Breast epithelium (tissue), 4 donors: Measurements from ENCODE around the gene GNAZ. TPM values are rescaled to one million over a fixed set of nuclear protein-coding genes. Genes with fewer than 3 reads are reported as not detected.
A peak's percentile ranks its signal among the peaks of the same experiment; 100 is the strongest.

Experiments
- DNase-seq, 2 donors: peaks; one replicate each; pipeline ENCODE4 v3.0.0-alpha.2; 2019; ENCODE audit warnings: low spot score in 2 of 2
- H3K27ac ChIP-seq, 2 donors: fragments of 200-600 bp; sonication (generic) in 1 of 2; one replicate each; pipeline ENCODE4 v1.5.1; 2016 to 2019; ENCODE audit warnings: mild to moderate bottlenecking in 1 of 2
- H3K27me3 ChIP-seq, 2 donors: fragments of 200-600 bp; sonication (generic) in 1 of 2; one replicate each; pipeline versions ENCODE4 v1.5.1 to v1.6.0; 2017 to 2019; ENCODE audit warnings: control low read depth in 1 of 2, mild to moderate bottlenecking in 1 of 2
- H3K36me3 ChIP-seq: fragments of 200-600 bp; one replicate; pipeline ENCODE4 v1.5.1; 2019
- H3K4me1 ChIP-seq, 2 donors: fragments of 200-600 bp; sonication (generic); one replicate each; pipeline ENCODE4 v1.5.1; 2016 to 2019; ENCODE audit warnings: control low read depth in 1 of 2
- H3K4me3 ChIP-seq, 3 donors: fragments of 200-600 bp; sonication (generic); 1 replicate in 2 of 3; 2 replicates in 1 of 3; pipeline ENCODE4 v1.5.1; 2016 to 2019; ENCODE audit warnings: mild to moderate bottlenecking in 3 of 3, moderate library complexity in 2 of 3
- H3K9me3 ChIP-seq, 2 donors: fragments of 200-600 bp; sonication (generic) in 1 of 2; one replicate each; pipeline ENCODE4 v1.5.1; 2016 to 2019; ENCODE audit warnings: control low read depth in 1 of 2
- CTCF ChIP-seq, 3 donors: fragments of 450-650 bp; IDR thresholded peaks; one replicate each; pipeline ENCODE4 v1.5.1; 2016 to 2017; ENCODE audit warnings: antibody characterized with exemption in 3 of 3, mild to moderate bottlenecking in 3 of 3, moderate library complexity in 3 of 3
- POLR2A ChIP-seq: fragments of 450-650 bp; IDR thresholded peaks from one replicate; pipeline ENCODE4 v1.6.1; 2016; ENCODE audit warnings: antibody characterized with exemption, mild to moderate bottlenecking, moderate library complexity
- POLR2AphosphoS5 ChIP-seq, 3 donors: sonication (generic); formaldehyde crosslinking; IDR thresholded peaks; one replicate each; pipeline ENCODE4 v1.6.1; 2017; ENCODE audit warnings: antibody characterized with exemption in 3 of 3
- intact Hi-C: fragments of 100-400 bp; cut with DNase I; formaldehyde crosslinking; loops from one replicate; pipeline ENCODE4 v1.15.1; 2023; ENCODE audit warnings: low total_unique reads
- total RNA-seq, 3 donors: library from RNA; depleted of rRNA; stranded (reverse); fragments of >200 nt; gene quantifications; one replicate each; pipeline ENCODE4 v1.1.0, GENCODE V29; 2016

The GNAZ gene
- total RNA-seq, 3 donors from 2014 or later = 5.0 to 15.7 (median 5.3) TPM

GRCh38 chr22:23058481-23059283 lies 11.6 kb upstream of the GNAZ start:
- Histone ChIP-seq H3K36me3 (no peaks in the 10 kb centered on the region), H3K27ac (no peak overlapping the region), H3K4me1 (no peaks in the 10 kb centered on the region), H3K4me3 (no peak overlapping the region), H3K9me3 (peaks cover 5 to 14% of the 10 kb centered on the region in 2 donors), H3K27me3 (no peaks in the 10 kb centered on the region)
- DNase-seq = peak; percentile 7 to 17
- intact Hi-C loops = no loop called here
- TF ChIP-seq POLR2A (no peak), CTCF (IDR thresholded peaks at IDR 0.05) (no peak), POLR2AphosphoS5 (IDR thresholded peaks at IDR 0.05) (no peak)

GRCh38 chr22:23059284-23059948 lies 10.9 kb upstream of the GNAZ start:
- H3K27me3 ChIP-seq = no peaks in the 10 kb centered on the region
- TF ChIP-seq POLR2A = no peak
- TF ChIP-seq CTCF (IDR thresholded peaks at IDR 0.05) = no peak
- TF ChIP-seq POLR2AphosphoS5 (IDR thresholded peaks at IDR 0.05) = no peak
- peak; percentile 2 to 24 for DNase-seq
- H3K4me1 ChIP-seq = no peaks in the 10 kb centered on the region
- intact Hi-C loops = no loop called here
- H3K27ac ChIP-seq = no peak overlapping the region
- H3K4me3 ChIP-seq = no peak overlapping the region
- H3K9me3 ChIP-seq = peaks cover 5 to 14% of the 10 kb centered on the region in 2 donors
- no peaks in the 10 kb centered on the region for H3K36me3 ChIP-seq

- TF ChIP-seq POLR2A = no peak
- no peak for TF ChIP-seq CTCF (IDR thresholded peaks at IDR 0.05)
- no peak for TF ChIP-seq POLR2AphosphoS5 (IDR thresholded peaks at IDR 0.05)
- H3K4me3 ChIP-seq = no peak overlapping the region
- H3K27ac ChIP-seq = no peak overlapping the region
- intact Hi-C loops = no loop called here
- peak; percentile 9 to 39 for DNase-seq
- peaks cover 2 to 10% of the 10 kb centered on the region in 2 donors for H3K9me3 ChIP-seq
- H3K36me3 ChIP-seq = no peaks in the 10 kb centered on the region
- no peaks in the 10 kb centered on the region for H3K4me1 ChIP-seq
- no peaks in the 10 kb centered on the region for H3K27me3 ChIP-seq
Measured at GRCh38 chr22:23060612-23061400, 9.5 kb upstream of the GNAZ start.

GRCh38 chr22:23061471-23062280 lies 8.6 kb upstream of the GNAZ start:
- peak; percentile 10 to 44 for DNase-seq
- no peaks in the 10 kb centered on the region for H3K36me3 ChIP-seq
- H3K27me3 ChIP-seq = no peaks in the 10 kb centered on the region
- H3K27ac ChIP-seq = no peak overlapping the region
- peaks cover 0 to 4% of the 10 kb centered on the region in 2 donors for H3K9me3 ChIP-seq
- no peak overlapping the region for H3K4me3 ChIP-seq
- TF ChIP-seq POLR2A (no peak), POLR2AphosphoS5 (IDR thresholded peaks at IDR 0.05) (no peak), CTCF (IDR thresholded peaks at IDR 0.05) (no peak)
- intact Hi-C loops = no loop called here
- no peaks in the 10 kb centered on the region for H3K4me1 ChIP-seq
